Stimulated activated CD8-positive, alpha-beta memory T cell treated with anti-CD3 and anti-CD28 coated beads, Interleukin-15, amount 100 ng/mL, for 1 hour (primary cell): ENCODE measurements around the gene HOMER3.

Source experiments
- DNase-seq: peaks from one replicate; pipeline ENCODE4 v3.0.0-alpha.2; 2020; ENCODE audit warnings: low read depth

The HOMER3 gene

DNA sequence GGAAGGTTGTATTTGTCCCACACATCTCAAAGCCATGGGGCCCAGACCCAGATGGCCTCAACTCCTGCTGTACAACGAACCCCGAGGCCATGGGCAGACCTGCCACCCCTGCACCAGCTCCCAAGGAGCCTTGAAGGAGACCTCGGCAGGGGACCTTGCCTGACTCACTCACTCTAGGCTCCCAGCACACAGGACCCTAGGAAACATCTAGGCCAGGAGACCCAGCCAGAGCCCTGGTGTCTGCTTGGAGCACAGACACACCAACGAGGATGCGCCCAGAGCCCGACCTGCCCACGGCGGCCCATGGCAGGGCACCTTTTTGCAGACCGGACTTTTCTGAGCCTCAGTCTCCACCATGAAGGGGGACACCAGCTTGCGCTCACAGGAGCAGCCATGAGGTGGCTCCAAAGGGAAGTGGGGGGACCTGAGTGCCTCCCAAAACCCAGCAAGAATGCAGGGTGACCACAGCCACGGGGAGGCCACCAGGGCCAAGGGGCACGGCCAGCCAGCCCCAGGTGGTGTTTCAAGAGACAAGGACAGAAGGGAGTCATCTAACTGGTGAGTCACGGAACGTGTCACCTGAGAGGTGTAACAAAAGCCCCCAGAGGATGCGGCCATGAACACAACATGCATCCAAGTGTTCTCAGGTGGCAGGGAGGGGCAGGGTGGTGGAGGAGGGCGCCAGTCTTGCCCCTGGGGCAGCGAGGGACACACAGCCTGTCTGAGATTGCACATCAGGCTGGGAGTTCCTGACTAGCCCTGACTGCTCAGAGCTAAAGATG is 40.1 kb downstream of the HOMER3 start:
- DNase-seq = no peak

DNA sequence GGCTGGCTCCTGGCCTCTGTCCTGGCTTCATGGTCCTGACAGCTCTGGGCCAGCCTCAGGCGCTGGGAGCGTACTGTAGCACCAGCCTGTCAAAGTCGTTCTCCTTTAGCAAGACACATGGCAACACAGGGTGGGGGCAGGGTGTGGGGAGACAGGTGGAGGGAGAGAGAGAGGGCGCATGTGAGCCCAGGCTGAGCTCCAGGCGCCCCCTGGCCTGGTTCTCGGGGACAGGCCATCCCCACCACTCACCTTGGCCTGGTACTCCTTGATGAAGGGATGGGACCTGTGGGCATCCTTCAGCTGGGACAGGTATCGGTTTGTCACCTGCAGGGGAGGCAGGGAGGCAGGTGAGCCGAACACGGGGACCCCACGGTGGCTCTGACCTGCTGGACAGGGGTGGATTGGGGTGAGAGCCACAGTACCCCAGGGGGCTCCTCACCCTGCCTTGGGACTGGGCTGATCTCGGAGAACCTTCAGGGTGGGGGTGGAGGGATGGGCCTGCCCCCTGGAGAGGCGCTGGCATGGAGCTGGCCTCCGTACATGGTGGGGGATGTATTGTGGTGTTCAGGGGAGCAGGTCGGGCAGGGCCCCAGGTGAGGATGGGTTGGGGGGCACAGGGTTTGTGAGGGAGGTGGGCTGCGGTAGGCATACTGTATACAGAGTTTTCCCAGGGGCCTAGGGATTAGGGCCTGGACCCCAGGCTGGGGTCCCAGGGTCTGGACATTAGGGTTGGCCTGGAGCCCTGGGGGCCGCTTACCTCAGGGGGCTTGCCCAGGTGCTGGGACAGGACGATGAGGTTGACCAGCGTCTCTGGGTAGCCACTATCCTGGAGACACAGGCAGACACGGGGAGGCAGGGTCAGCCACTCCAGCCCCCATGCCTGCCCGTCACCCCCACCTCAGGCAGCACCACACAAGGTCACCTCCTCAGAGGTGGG is 41.1 kb downstream of the HOMER3 start:
- DNase-seq = no peak

DNA sequence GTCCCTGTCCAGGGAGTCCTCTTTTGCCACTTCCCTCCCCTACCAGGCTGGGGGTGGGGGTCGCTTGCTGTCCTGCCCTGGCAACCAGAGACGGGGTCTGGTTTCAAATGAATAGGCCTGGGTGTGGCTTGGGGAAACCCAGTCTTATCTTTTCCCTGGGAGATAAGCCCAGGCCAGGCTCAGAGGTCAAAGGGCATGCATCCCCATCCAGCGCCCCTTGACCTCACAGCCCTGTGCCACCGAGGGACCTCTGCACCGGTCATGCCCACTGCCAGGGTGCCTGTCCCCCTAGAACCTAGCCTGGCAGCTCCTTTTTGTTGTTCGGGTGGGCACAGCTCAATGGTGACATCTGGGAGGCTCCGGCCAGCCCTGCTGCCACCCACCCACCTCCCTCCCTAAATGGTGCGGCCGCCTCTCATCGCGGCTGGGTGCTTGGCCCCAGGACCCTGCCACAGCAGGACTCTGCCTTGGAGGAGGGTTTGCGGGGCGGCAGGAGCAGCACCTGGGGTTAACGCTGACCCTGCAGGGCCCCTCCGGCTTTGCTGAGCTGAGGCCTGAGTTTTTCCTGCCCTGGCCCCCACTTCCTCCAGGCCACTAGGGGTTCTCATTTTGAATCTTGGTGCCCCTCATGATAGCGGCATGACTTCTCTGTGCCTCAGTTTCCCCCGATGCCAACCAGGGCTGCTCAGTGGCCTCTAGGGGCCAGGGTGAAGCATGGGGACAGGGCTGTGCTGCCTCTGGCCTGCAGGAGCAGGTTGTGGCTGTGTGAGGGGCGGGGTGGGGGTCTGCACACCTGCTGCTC is 42.2 kb downstream of the HOMER3 start:
- DNase-seq = no peak

DNA sequence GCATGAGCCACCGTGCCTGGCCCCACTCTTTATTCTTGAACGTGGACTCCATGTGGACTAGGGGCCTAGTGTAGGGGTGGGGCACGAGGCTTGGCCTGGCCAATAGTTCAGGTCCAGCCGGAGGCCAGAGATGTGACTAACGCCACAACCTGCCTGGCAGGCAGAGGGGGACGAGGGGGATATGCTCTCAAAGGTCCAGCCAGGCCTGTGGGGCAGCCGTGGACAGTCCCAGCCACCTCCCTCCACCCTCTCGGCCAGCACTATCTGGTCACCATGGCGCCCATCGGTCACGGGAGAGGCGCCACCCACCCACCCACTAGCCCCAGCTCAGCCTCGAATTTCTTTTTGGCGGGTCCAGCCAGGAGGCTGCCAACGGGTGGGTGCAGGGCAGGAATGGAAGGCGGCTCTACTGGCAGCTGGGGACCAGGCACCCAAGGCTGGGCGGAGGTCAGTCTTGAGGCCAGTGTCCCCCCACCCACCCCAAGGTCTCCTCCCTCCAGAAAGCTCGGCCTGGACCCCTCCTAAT is 42.9 kb downstream of the HOMER3 start:
- DNase-seq = no peak

DNA sequence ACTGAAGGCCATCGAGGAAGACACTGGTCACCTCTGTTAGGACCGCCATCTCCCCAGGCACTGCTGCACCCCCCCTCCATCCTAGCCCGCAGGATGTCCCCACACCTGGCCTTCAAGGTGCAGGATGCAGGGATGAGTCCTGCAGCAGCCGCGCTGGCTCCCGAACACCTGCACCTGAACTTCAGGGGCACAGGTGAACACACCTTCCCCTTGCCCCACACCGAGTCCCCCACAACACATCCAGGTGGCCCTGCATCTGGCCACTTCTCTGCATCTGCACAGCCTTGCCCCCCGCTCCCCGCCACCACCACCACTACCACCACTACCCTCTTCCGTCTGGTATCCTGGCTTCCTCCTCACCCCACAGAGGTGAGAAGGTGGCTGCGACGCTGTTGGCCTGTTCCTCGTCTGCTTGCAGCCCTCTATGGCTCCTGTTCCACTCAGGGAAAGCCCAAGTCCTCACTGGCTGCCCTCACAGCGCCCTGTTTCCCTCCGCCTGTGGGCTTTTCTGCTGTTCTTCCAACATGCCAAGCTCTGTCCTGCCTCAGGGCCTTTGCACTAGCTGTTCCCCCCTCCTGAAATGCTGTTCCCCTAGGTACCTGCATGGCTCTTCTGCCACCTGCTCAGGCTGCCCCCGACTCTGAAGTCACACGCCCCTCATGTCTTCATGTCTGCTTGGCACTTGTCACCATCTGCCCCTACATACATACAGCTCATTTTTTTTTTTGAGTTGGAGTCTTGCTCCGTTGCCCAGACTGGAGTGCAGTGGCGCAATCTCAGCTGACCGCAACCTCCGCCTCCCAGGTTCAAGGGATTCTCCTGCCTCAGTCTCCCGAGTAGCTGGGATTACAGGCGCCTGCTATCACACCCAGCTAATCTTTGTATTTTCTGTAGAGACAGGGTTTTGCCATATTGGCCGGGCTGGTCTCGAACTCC is 43.7 kb downstream of the HOMER3 start:
- DNase-seq = no peak

DNA sequence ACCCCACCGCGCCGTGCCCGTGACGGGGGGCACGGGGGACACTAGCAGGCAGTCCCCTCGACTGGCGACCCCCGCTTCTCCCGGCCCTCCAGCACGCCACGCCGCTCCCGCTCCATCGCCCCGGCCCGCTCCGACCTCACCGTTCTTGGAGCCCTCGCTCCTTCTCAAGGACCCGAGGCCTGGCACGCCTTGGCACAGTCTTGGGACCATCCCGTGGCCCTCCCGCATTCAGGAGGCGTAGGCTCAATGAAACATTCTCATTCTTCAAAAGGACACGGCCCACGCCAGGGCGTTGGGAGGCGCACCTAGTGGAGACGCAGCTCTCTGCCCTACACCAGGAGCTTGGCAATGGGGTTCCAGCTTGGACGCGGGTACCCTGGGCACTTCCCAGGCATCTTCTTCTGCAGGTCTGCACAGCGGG is 44.6 kb downstream of the HOMER3 start:
- DNase-seq = no peak

DNA sequence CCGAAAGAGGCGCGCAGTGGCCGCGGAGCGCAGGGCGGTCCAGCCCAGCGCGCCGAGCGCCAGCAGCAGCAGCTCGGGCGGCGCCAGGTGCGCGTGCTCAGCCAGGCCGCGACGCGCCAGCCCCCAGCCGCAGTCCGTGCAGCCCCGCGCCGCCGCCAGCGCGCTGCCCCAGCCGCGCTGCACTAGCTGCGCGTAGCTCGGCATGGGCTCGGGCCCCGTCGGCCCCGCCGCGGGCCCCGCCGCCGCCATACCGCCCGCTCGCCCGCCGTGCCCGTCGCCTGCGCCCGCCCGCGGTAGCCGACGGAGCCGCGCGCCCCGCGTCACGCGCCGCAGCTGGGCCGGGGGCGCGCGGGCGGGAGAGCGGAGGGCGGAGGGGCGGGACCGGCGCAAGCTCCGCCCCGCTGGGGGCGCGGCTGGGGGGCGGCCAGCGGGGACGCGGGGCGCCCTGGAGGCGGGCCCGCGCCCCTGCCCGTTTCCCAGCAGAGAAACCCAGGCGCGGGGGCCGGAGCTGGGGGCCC is 45.1 kb downstream of the HOMER3 start, which contains the start of gene CERS1:
TSS of gene CERS1 (minus strand) at position 335 of the 518 bp plus-strand sequence. CDS start at position 249, 86 bp downstream.
- DNase-seq = no peak

DNA sequence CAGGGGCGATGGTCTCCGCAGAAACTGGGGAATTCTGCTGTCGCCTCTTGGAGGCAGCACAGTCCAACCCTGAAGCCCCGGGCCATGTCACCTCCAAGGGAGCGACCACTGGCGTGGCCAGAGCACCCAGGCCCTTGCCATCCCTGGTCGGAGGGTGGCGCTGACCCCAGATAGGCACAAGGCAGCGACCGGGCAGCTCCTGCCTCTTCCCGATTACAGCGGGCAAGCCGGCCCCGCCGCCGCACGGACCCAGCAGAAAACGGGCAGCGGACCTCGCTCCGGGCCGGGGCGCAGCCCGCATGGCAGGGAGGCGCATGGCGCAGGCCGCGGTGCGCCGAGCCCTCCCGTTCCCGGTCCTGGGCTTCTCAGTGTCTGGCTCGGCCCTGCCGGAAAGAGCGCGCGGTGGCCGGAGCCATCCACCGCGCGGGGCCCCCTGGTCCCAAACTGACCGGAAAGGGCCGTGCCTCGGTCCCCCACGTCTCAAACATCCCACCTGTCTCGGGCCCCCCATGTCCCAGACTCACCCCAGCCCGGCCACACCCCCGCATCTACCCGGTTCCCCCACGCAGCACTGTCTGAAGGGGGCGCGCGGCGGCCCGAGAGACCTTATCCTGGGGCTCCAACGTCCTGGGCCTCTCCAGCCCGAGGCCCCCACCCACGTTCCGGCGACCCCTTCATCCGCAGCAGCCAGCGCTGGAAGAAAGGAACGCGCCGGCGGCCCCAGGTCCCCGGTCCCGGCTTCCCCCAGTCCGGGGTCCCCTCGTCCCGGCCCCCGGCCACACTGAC is 45.8 kb downstream of the HOMER3 start:
- no peak for DNase-seq

DNA sequence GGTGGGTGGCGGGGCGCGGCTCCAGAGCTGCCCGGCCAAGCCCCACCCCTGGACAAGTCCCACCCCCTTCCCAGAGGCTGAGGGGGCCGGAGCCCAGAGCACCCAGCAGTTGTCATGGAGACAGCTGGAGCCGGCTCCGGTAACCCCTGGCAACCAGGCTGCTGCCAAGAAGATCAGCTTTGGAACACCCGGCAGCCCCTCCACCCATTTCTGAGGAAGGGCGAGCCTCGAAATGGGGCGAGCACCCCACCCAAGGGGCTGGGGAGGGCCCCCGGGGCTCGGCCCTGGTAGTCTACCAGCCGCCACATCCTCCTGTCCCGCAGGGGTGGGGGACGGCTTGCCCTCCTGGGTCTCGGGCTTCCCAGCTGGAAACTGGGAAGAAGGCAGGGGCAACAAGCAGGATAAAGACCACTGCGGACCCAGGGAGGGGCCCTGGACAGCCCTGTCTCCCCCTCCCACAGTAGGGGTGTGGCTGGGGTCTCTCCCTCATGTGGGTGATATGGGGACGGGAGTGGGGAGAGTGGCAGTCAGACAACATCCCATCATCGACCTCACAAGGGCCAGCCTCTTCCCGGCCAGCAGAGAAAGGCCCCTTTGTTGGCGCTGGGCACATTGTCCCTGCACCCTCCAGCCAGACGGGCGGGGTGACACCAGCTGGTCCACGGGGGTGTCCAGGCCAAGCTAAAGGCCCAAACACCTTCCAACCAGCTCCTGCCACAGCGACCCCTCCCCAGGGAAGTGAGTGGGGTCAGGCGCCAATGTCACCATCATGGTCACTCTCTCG is 46.6 kb downstream of the HOMER3 start:
- DNase-seq = no peak

DNA sequence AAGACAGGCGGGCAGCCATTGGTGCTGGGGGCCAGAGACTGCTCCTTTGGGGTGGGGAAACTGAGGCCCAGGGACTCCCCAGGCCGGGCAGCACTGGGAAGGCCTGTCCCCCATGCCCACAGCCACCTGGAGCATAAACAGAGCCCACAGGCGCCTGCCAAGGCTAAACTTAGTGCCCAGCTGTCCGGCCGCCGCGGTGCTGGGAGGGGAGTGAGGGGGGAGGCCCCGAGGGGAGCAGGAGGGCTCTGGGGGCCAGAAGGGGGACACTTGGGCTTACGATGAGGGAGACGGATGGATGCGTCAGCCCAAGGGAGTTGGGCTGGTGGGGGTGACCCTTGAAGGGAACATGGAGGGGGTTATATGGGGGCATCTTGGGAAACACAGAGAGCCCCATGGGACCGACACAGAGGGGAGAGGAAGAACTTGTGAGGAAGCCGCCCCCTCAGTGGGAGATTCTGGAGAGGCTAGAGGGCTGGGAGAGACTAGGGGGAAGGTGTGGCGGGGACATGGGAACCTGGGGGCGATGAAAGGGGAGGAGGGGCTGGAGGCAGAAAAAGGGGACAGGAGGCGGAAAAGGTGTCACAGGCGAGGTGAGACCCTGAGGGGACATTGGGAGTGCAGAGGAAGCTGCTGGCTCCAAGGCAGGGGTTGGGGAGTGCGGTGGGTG is 47.3 kb downstream of the HOMER3 start:
- DNase-seq = no peak

DNA sequence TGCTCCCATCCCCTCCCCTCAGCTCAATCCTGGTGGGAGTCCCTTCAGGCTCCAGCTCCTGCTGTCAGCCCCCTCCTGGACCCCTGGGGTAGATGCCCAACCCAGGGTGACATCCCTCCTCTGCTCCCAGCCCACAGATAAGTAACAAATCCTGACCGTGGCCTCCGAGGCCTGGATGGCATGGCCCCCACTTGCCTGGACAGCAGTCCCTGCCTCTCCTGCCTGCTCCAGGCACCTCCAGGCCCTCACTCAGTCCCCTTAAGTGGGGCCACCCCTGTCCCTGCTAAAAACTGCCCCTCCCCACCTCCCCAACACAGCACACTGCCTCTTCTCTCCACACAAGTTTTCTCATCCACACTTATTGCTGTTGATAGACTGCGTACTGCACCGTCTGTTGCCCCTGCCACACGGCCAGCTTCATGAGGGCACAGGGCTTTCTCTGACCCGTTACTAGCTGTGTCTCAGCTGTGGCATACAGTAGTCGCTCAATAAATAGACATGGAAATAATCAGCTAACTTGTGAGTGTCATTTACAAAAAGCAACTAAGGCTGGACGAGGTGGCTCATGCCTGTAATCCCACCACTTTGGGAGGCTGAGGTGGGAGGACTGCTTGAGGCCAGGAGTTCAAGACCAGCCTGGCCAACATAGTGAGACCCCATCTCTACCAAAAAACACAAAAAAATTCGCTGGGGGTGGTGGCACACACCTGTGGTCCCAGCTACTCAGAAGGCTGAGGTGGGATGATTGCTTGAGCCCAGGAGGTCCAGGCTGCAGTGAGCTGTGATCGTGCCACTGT is 50.9 kb downstream of the HOMER3 start:
- DNase-seq = no peak

DNA sequence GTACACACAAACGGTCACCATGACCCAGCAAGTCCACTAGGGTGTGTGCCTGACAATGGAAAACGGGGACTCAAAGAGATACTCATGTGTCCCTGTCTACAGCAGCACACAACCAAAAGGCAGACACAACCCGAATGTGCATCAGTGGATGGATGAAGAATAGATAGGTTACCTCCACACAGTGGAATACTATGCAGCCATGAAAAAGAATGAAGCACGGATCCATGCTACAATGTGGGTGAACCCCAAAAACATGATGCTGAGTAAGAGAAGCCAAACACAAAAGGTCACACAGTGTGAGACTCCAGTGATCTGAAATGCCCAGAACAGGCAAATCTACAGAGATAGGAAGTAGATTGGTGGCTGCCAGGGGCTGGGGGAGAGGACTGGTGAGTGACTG is 54.0 kb downstream of the HOMER3 start:
- DNase-seq = no peak

DNA sequence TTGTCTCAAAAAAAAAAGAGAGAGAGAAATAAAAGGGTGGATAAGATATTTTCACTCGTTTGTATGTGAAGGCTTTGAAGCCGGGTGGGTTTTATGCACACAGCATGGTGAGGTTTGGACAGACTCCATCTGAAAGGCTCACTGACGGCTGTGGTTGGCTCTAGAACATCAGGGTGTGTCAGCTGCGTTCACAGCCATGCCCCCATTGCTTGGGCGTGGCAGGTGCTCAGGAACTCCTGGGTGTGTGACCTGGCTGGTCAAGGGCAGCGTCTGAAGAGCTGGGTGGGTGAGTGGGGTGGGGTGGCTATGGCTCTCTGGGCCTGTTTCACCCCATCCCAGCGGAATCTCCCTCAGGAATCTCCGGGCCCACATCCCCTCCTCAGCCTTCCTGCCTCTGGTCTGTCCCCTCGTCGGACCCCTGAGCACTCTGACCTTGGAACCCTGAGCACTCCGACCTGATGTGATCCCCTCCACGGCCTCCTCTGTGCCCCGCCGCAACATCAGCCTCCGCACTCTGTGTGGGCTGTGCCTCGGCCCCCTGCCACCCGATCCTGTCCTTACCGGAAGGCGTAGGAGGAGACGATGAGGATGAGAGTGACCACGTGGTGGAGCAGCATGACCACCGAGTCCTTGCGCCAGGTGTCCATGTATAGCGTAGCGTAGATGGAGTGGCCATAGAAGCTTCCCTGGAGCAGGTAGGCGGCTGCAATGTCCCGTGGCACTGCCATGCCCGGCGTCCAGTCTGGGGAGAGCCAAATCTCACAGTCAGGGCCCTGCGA is 57.3 kb downstream of the HOMER3 start:
- DNase-seq = no peak

DNA sequence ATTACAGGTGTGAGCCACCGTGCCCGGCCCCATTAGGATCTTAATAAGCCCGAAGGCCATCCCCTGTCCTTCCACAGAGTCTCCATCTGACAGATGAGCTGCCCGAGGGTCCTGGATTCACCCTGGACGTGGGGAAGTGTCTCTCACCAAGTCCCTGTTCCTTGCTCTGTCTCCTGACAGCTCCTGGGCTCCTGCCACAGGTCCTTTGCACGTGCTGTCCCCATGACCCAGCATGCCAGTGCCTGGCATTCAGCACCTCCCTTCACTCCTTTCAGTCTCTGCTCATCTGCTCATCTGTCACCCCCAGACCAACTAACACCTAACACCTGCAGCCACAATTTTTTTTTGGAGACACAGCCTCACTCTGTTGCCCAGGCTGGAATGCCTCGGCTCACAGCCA is 59.5 kb downstream of the HOMER3 start:
- DNase-seq = no peak

DNA sequence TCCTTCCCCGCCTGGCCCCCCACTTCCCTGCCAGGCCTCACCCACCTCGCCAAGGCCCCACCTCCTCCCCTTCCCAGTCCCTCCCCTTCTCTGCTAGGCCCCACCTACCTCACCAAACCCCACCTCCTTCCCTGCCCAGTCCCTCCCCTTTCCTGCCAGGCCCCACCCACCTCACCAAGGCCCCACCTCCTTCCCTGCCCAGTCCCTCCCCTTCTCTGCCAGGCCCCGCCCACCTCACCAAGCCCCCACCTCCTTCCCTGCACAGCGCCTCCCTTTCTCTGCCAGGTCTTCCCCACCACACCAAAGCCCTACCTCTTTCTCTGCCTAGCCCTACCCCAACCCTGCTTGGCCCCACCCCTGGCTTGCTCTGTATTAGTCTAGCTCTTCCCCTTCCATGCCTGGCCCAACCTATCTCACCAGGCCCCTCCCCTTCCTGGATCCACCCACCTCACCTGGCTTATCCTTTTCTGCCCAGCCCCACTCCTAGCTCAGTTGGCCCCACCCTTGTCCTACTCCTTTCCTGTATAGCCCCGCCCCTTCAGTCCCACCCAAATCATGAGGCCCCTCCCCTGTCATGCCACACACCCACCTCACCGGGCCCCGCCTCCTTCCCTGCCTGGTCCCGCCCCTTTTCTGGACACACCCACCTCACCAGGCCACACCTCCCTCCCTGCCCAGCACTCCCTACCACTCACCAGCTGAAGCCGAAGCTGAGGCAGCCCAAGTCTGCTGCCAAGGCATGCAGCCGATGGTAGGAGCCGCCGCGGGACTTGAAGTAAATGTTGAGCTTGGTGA is 61.2 kb downstream of the HOMER3 start:
- DNase-seq = no peak
